Activated T-cell treated with anti-CD3 and anti-CD28 coated beads for 24 hours (primary cell): Measurements from ENCODE around the gene CXCL17.

Source experiments
- DNase-seq: peaks from one replicate; pipeline ENCODE4 v3.0.0-alpha.2; 2020; ENCODE audit warnings: low read depth

The CXCL17 gene

GRCh38 chr19:42423462-42424344, 19.0 kb downstream of the CXCL17 start:
- peak; percentile 91 for DNase-seq

GRCh38 chr19:42422901-42423461, 19.8 kb downstream of the CXCL17 start:
- peak; percentile 30 for DNase-seq

GRCh38 chr19:42422092-42422900, 20.4 kb downstream of the CXCL17 start:
- no peak for DNase-seq

- DNase-seq: no peak
Measured at GRCh38 chr19:42421591-42422031, 21.1 kb downstream of the CXCL17 start.

GRCh38 chr19:42421101-42421500, 21.6 kb downstream of the CXCL17 start:
- DNase-seq: no peak

GRCh38 chr19:42420055-42420544, 22.6 kb downstream of the CXCL17 start:
- peak; percentile 66 for DNase-seq

- no peak for DNase-seq
Measured at GRCh38 chr19:42419309-42419708, 23.4 kb downstream of the CXCL17 start.

- no peak for DNase-seq
Measured at GRCh38 chr19:42412661-42413076, 30.1 kb downstream of the CXCL17 start.

GRCh38 chr19:42412227-42412626, 30.5 kb downstream of the CXCL17 start:
- DNase-seq: no peak

GRCh38 chr19:42411581-42412178, 31.1 kb downstream of the CXCL17 start:
- no peak for DNase-seq

- no peak for DNase-seq
Measured at GRCh38 chr19:42410371-42410770, 32.4 kb downstream of the CXCL17 start.

GRCh38 chr19:42409477-42409876, 33.3 kb downstream of the CXCL17 start:
- no peak for DNase-seq

GRCh38 chr19:42407816-42408175, 35.0 kb downstream of the CXCL17 start:
- no peak for DNase-seq

- DNase-seq: no peak
Measured at GRCh38 chr19:42407085-42407815, 35.5 kb downstream of the CXCL17 start.

- DNase-seq: no peak
Measured at GRCh38 chr19:42406111-42406510, 36.6 kb downstream of the CXCL17 start.

- DNase-seq: no peak
Measured at GRCh38 chr19:42403586-42403985, 39.2 kb downstream of the CXCL17 start.

GRCh38 chr19:42402376-42403116, 40.2 kb downstream of the CXCL17 start:
- no peak for DNase-seq

- peak; percentile 56 for DNase-seq
Measured at GRCh38 chr19:42401365-42402303, 41.1 kb downstream of the CXCL17 start.

- no peak for DNase-seq
Measured at GRCh38 chr19:42400404-42400803, 42.3 kb downstream of the CXCL17 start.
